Prostate gland (tissue), 2 donors: ENCODE results near the gene THRB. TPM values are rescaled to one million over a fixed set of nuclear protein-coding genes. Genes with fewer than 3 reads are reported as not detected.

Experiments
- DNase-seq: peaks from one replicate; pipeline ENCODE4 v3.0.0-alpha.2; 2019; ENCODE audit warnings: low spot score
- H3K27ac ChIP-seq, 2 donors: fragments of 200-600 bp; sonication (generic); 2 replicates each; pipeline ENCODE4 v1.5.1; 2017 to 2019
- H3K27me3 ChIP-seq: fragments of 200-600 bp; sonication (generic); replicated peaks from 2 replicates; pipeline ENCODE4 v1.5.1; 2019; ENCODE audit not compliant: insufficient read depth
- H3K36me3 ChIP-seq, 2 donors: fragments of 200-600 bp; sonication (generic); 1 replicate in 1 of 2; 2 replicates in 1 of 2; pipeline versions ENCODE4 v1.5.1 to v1.8.1; 2017 to 2019
- H3K4me1 ChIP-seq: fragments of 200-600 bp; sonication (generic); replicated peaks from 2 replicates; pipeline ENCODE4 v1.5.1; 2019
- H3K4me3 ChIP-seq, 2 donors: fragments of 200-600 bp; sonication (generic); 2 replicates each; pipeline ENCODE4 v1.5.1; 2017 to 2019
- H3K9me3 ChIP-seq: fragments of 200-600 bp; sonication (generic); 2 replicates; pipeline ENCODE4 v1.5.1; 2017
- CTCF ChIP-seq, 4 experiments: fragments of 200-600 bp in 2 of 4; fragments of 450-650 bp in 2 of 4; sonication (generic) in 2 of 4; IDR thresholded peaks; 1 replicate in 3 of 4; 2 replicates in 1 of 4; pipeline ENCODE4 v1.5.1; 2016 to 2019; ENCODE audit warnings: antibody characterized with exemption in 4 of 4, mild to moderate bottlenecking in 2 of 4, moderate library complexity in 2 of 4
- POLR2A ChIP-seq: fragments of 450-650 bp; IDR thresholded peaks from one replicate; pipeline ENCODE4 v1.6.1; 2016; ENCODE audit warnings: antibody characterized with exemption, mild to moderate bottlenecking
- POLR2AphosphoS5 ChIP-seq: sonication (generic); formaldehyde crosslinking; IDR thresholded peaks from one replicate; pipeline ENCODE4 v1.6.1; 2017; ENCODE audit warnings: antibody characterized with exemption
- WGBS: methylation state at CpG from one replicate; pipeline ENCODE4 v1.1.5; 2018; 5-methylcytosine and 5-hydroxymethylcytosine counted together
- intact Hi-C: fragments of 100-400 bp; cut with DNase I; formaldehyde crosslinking; loops from one replicate; pipeline ENCODE4 v1.14.2; 2022
- total RNA-seq, 2 donors: library from RNA; depleted of rRNA; stranded (reverse); fragments of >200 nt; gene quantifications; one replicate each; pipeline ENCODE4 v1.1.0, GENCODE V29; 2016

Gene THRB
- total RNA-seq, 2 donors from 2014 or later: 13.0 to 39.6 TPM

GRCh38 chr3:24481193-24481592 lies 13.5 kb downstream of the THRB start:
- no peak for DNase-seq
- TF ChIP-seq CTCF (IDR thresholded peaks at IDR 0.05): no peak
- TF ChIP-seq POLR2AphosphoS5: no peak
- TF ChIP-seq POLR2A: no peak
- H3K4me1 ChIP-seq: no peaks in the 10 kb centered on the region
- no peaks in the 10 kb centered on the region for H3K27me3 ChIP-seq
- no peaks in the 10 kb centered on the region for H3K9me3 ChIP-seq
- H3K27ac ChIP-seq: no peak overlapping the region
- 94% methylated on average over 5 of the region's 5 CpGs for WGBS
- H3K4me3 ChIP-seq: no peak overlapping the region
- no peaks in the 10 kb centered on the region for H3K36me3 ChIP-seq
- intact Hi-C loops: no loop called here

- intact Hi-C loops: no loop called here
- no peaks in the 10 kb centered on the region for H3K27me3 ChIP-seq
- no peaks in the 10 kb centered on the region for H3K9me3 ChIP-seq
- DNase-seq: no peak
- TF ChIP-seq POLR2AphosphoS5: no peak
- no peak for TF ChIP-seq POLR2A
- no peak for TF ChIP-seq CTCF (IDR thresholded peaks at IDR 0.05)
- no peak overlapping the region for H3K4me3 ChIP-seq
- H3K4me1 ChIP-seq: no peaks in the 10 kb centered on the region
- H3K27ac ChIP-seq: no peak overlapping the region
- no peaks in the 10 kb centered on the region for H3K36me3 ChIP-seq
Observed at GRCh38 chr3:24480497-24480896, 14.2 kb downstream of the THRB start.

- no peak for DNase-seq
- Histone ChIP-seq H3K36me3 (no peaks in the 10 kb centered on the region), H3K27me3 (no peaks in the 10 kb centered on the region), H3K27ac (no peak overlapping the region), H3K4me3 (no peak overlapping the region), H3K9me3 (no peaks in the 10 kb centered on the region), H3K4me1 (no peaks in the 10 kb centered on the region)
- intact Hi-C loops: no loop called here
- TF ChIP-seq POLR2AphosphoS5 (no peak), POLR2A (no peak), CTCF (IDR thresholded peaks at IDR 0.05) (no peak)
Observed at GRCh38 chr3:24479816-24480215, 14.8 kb downstream of the THRB start.

- WGBS: 53% methylated on average over 3 of the region's 3 CpGs
- no peak overlapping the region for H3K27ac ChIP-seq
- H3K36me3 ChIP-seq: no peaks in the 10 kb centered on the region
- no peaks in the 10 kb centered on the region for H3K27me3 ChIP-seq
- TF ChIP-seq CTCF (IDR thresholded peaks at IDR 0.05): no peak
- TF ChIP-seq POLR2AphosphoS5: no peak
- no peak for TF ChIP-seq POLR2A
- no peaks in the 10 kb centered on the region for H3K4me1 ChIP-seq
- no peak overlapping the region for H3K4me3 ChIP-seq
- intact Hi-C loops: no loop called here
- DNase-seq: no peak
- H3K9me3 ChIP-seq: no peaks in the 10 kb centered on the region
Observed at GRCh38 chr3:24476871-24477656, 17.6 kb downstream of the THRB start.

GRCh38 chr3:24475925-24476324 lies 18.7 kb downstream of the THRB start:
- Histone ChIP-seq H3K4me3 (no peak overlapping the region), H3K4me1 (no peaks in the 10 kb centered on the region), H3K27ac (no peak overlapping the region), H3K27me3 (no peaks in the 10 kb centered on the region), H3K9me3 (no peaks in the 10 kb centered on the region), H3K36me3 (no peaks in the 10 kb centered on the region)
- DNase-seq: no peak
- intact Hi-C loops: no loop called here
- 18% methylated on average over 1 of the region's 1 CpG for WGBS
- TF ChIP-seq POLR2A (no peak), CTCF (IDR thresholded peaks at IDR 0.05) (no peak), POLR2AphosphoS5 (no peak)
